Measurements from ENCODE around the gene AIF1L. TPM values are rescaled to one million over a fixed set of nuclear protein-coding genes. Genes with fewer than 3 reads are reported as not detected.
"Not testable (repeated sequence)": the region's sequence is repeated elsewhere in the genome, so short reads cannot be mapped to it uniquely, and the experiment has no call there.

AIF1L gene
- total RNA-seq, 3 donors from 2014 or later = 1.4 to 5.6 (median 5.0) TPM

GRCh38 chr9:131099102-131099606 is 2.8 kb downstream of the AIF1L start:
- intact Hi-C loops (cut with DNase I, micrococcal nuclease) = no loop called here
- no peak for DNase-seq
- Histone ChIP-seq H3K36me3 (ENCODE audit: low read depth) (no peaks in the 10 kb centered on the region), H3K4me1 (ENCODE audit: low read depth) (peaks cover 4% of the 10 kb centered on the region), H3K9me3 (no peaks in the 10 kb centered on the region), H3K4me3 (no peak overlapping the region)
- TF ChIP-seq CTCF (IDR thresholded peaks at IDR 0.05) = no peak
- no peak for ATAC-seq

GRCh38 chr9:131099845-131100244 is 3.5 kb downstream of the AIF1L start:
- H3K4me1 ChIP-seq (ENCODE audit: low read depth); ATAC-seq; H3K9me3 ChIP-seq; H3K36me3 ChIP-seq (ENCODE audit: low read depth); DNase-seq; H3K4me3 ChIP-seq; intact Hi-C loops (cut with DNase I, micrococcal nuclease): not testable (repeated sequence)

DNA sequence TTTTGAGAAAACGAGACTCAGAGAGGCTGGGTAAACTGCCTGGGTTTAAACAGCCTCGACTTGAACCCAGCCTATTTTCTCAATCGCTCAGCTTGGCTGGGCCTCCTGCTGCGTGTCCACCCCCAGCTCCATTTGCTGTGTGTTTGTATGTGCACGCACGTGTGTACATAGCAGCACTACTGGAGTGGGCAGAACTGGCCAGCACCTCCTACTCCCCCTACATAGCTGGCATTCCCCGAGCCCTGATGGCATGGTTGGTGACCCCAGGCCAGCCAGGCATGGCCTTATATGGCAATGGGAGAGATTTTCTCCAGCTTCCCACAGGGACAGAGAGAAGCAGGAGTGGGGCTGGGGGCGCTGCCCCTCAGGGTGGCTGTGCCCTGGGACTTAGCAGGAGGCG is 4.1 kb downstream of the AIF1L start:
- ATAC-seq (no peak), DNase-seq (no peak)
- Histone ChIP-seq H3K4me3 (no peak overlapping the region), H3K9me3 (no peaks in the 10 kb centered on the region), H3K36me3 (ENCODE audit: low read depth) (no peaks in the 10 kb centered on the region), H3K4me1 (ENCODE audit: low read depth) (peaks cover 4% of the 10 kb centered on the region)
- TF ChIP-seq CTCF (IDR thresholded peaks at IDR 0.05) = no peak
- intact Hi-C loops (cut with DNase I, micrococcal nuclease) = no loop called here

- DNase-seq = no peak
Observed at GRCh38 chr9:131101207-131101964, 5.1 kb downstream of the AIF1L start.

DNA sequence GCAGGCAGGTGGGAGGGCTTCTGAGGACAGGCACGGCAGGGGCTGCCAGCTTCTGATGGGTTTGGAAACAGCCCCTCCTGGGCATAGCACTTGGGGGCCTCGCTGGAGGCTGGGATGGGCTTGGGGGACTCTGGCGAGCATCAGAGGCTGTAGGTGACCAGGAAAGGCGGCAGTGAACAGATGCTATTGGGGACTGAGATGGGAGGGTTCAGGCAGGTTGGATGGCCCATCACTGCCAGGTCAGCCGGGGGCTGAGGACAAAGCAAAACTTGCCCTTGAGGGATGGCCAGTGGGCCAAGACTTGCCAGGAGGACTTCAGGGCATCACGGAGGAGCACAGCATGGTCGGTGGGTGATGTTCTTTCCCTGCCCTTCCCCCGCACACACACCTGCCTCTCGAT is 6.7 kb downstream of the AIF1L start:
- ATAC-seq (no peak), DNase-seq (no peak)
- intact Hi-C loops (cut with DNase I, micrococcal nuclease) = no loop called here
- Histone ChIP-seq H3K4me1 (ENCODE audit: low read depth) (no peaks in the 10 kb centered on the region), H3K9me3 (no peaks in the 10 kb centered on the region), H3K36me3 (ENCODE audit: low read depth) (no peaks in the 10 kb centered on the region), H3K4me3 (no peak overlapping the region)
- TF ChIP-seq CTCF (IDR thresholded peaks at IDR 0.05) = no peak

More at GRCh38 chr9:131101207-131101964, 5.1 kb downstream of the AIF1L start:
- Histone ChIP-seq H3K4me1 (ENCODE audit: low read depth) (no peaks in the 10 kb centered on the region), H3K36me3 (ENCODE audit: low read depth) (no peaks in the 10 kb centered on the region), H3K9me3 (no peaks in the 10 kb centered on the region), H3K4me3 (no peak overlapping the region)
- intact Hi-C loops (cut with DNase I, micrococcal nuclease) = no loop called here
- TF ChIP-seq CTCF (IDR thresholded peaks at IDR 0.05) = no peak
- ATAC-seq = no peak

- H3K36me3 ChIP-seq (ENCODE audit: low read depth) = no peaks in the 10 kb centered on the region
- intact Hi-C loops (cut with DNase I, micrococcal nuclease) = no loop called here
Observed at GRCh38 chr9:131103535-131103934, 7.2 kb downstream of the AIF1L start.

More at GRCh38 chr9:131103535-131103934, 7.2 kb downstream of the AIF1L start:
- ATAC-seq (no peak), DNase-seq (no peak)
- Histone ChIP-seq H3K9me3 (no peaks in the 10 kb centered on the region), H3K4me1 (ENCODE audit: low read depth) (no peaks in the 10 kb centered on the region), H3K4me3 (no peak overlapping the region)
- no peak for TF ChIP-seq CTCF (IDR thresholded peaks at IDR 0.05)
